ENCODE measurements around the gene NOTCH4. TPM values are rescaled to one million over a fixed set of nuclear protein-coding genes. Genes with fewer than 3 reads are reported as not detected.

NOTCH4 gene
- total RNA-seq, 1 donor from 2014 or later: 6.7 TPM

Other genes starting within 250 kb of the NOTCH4 start
- 26.2 TPM for gene C4A, start 242.0 kb downstream of the NOTCH4 start, total RNA-seq (ENCODE audit: insufficient read depth, low replicate concordance)
- 32.3 TPM for gene C4B, start 209.3 kb downstream of the NOTCH4 start, total RNA-seq (ENCODE audit: insufficient read depth, low replicate concordance)
- gene CYP21A2, start 185.7 kb downstream of the NOTCH4 start, total RNA-seq (ENCODE audit: insufficient read depth, low replicate concordance): not detected
- 24.1 TPM for gene TNXB, start 114.7 kb downstream of the NOTCH4 start, total RNA-seq (ENCODE audit: insufficient read depth, low replicate concordance)
- 14.4 TPM for gene ATF6B, start 95.8 kb downstream of the NOTCH4 start, total RNA-seq (ENCODE audit: insufficient read depth, low replicate concordance)
- gene FKBPL, start 93.8 kb downstream of the NOTCH4 start, total RNA-seq (ENCODE audit: insufficient read depth, low replicate concordance): 1.2 TPM
- 1.2 TPM for gene PRRT1, start 72.1 kb downstream of the NOTCH4 start, total RNA-seq (ENCODE audit: insufficient read depth, low replicate concordance)
- gene PPT2, start 69.9 kb downstream of the NOTCH4 start, total RNA-seq (ENCODE audit: insufficient read depth, low replicate concordance): 9.6 TPM
- gene EGFL8, start 59.5 kb downstream of the NOTCH4 start, total RNA-seq (ENCODE audit: insufficient read depth, low replicate concordance): 1.9 TPM
- gene AGPAT1, start 48.0 kb downstream of the NOTCH4 start, total RNA-seq (ENCODE audit: insufficient read depth, low replicate concordance): 11.1 TPM
- 29.4 TPM for gene RNF5, start 45.7 kb downstream of the NOTCH4 start, total RNA-seq (ENCODE audit: insufficient read depth, low replicate concordance)
- 2.9 TPM for gene AGER, start 39.8 kb downstream of the NOTCH4 start, total RNA-seq (ENCODE audit: insufficient read depth, low replicate concordance)
- gene PBX2, start 33.9 kb downstream of the NOTCH4 start, total RNA-seq (ENCODE audit: insufficient read depth, low replicate concordance): 42.6 TPM
- 1.2 TPM for gene GPSM3, start 31.4 kb downstream of the NOTCH4 start, total RNA-seq (ENCODE audit: insufficient read depth, low replicate concordance)
- gene TSBP1, start 147.8 kb upstream of the NOTCH4 start, total RNA-seq (ENCODE audit: insufficient read depth, low replicate concordance): 1.7 TPM
- gene BTNL2, start 183.1 kb upstream of the NOTCH4 start, total RNA-seq (ENCODE audit: insufficient read depth, low replicate concordance): not detected
- gene HLA-DRA, start 215.8 kb upstream of the NOTCH4 start, total RNA-seq (ENCODE audit: insufficient read depth, low replicate concordance): 47.4 TPM